Loucy (cell line): ENCODE data around the gene SYDE2.

Experiments
- H2AFZ ChIP-seq: fragments of 200-600 bp; sonication (generic); 2 replicates; pipeline ENCODE4 v1.6.0; 2016; ENCODE audit warnings: antibody characterized with exemption, mild to moderate bottlenecking, low read length, moderate library complexity
- H3F3A ChIP-seq: fragments of 200-600 bp; 2 replicates; pipeline ENCODE4 v1.6.0; 2016; ENCODE audit warnings: antibody characterized with exemption, low read depth, mild to moderate bottlenecking
- H3K27me3 ChIP-seq: fragments of 200-600 bp; sonication (generic); 2 replicates; pipeline ENCODE4 v1.6.1; 2014; ENCODE audit warnings: low read length, mild to moderate bottlenecking; ENCODE audit not compliant: insufficient read depth, poor library complexity, severe bottlenecking
- H3K36me3 ChIP-seq: fragments of 200-600 bp; sonication (generic); 2 replicates; pipeline ENCODE4 v1.6.1; 2016; ENCODE audit warnings: low read length; ENCODE audit not compliant: insufficient read depth
- H3K4me1 ChIP-seq: fragments of 200-600 bp; sonication (generic); 2 replicates; pipeline ENCODE4 v1.5.1; 2014; ENCODE audit warnings: low read length, mild to moderate bottlenecking; ENCODE audit not compliant: insufficient read depth, poor library complexity, severe bottlenecking
- H3K4me2 ChIP-seq: fragments of 200-600 bp; sonication (generic); 2 replicates; pipeline ENCODE4 v1.6.0; 2014; ENCODE audit warnings: antibody characterized with exemption, low read length, low read depth, mild to moderate bottlenecking; ENCODE audit not compliant: poor library complexity, severe bottlenecking
- H3K4me3 ChIP-seq: fragments of 200-600 bp; sonication (generic); 2 replicates; pipeline ENCODE4 v1.5.1; 2014; ENCODE audit warnings: low read length, mild to moderate bottlenecking, mixed read lengths; ENCODE audit not compliant: poor library complexity, severe bottlenecking
- H3K79me2 ChIP-seq: fragments of 200-600 bp; sonication (generic); 2 replicates; pipeline ENCODE4 v1.6.1; 2014; ENCODE audit warnings: low read length; ENCODE audit not compliant: insufficient read depth
- H3K9ac ChIP-seq: fragments of 200-600 bp; sonication (generic); 2 replicates; pipeline ENCODE4 v1.6.0; 2014; ENCODE audit warnings: mild to moderate bottlenecking, low read depth, low read length, moderate library complexity; ENCODE audit not compliant: poor library complexity, severe bottlenecking
- H3K9me2 ChIP-seq: fragments of 200-600 bp; sonication (generic); replicated peaks from 2 replicates; pipeline ENCODE4 v1.6.1; 2016; ENCODE audit warnings: low read depth, low read length, mixed read lengths
- H3K9me3 ChIP-seq: fragments of 200-600 bp; sonication (generic); 2 replicates; pipeline ENCODE4 v1.6.1; 2014; ENCODE audit warnings: mild to moderate bottlenecking, antibody characterized with exemption, low read length, low read depth; ENCODE audit not compliant: insufficient read depth
- H4K20me1 ChIP-seq: fragments of 200-600 bp; sonication (generic); 2 replicates; pipeline ENCODE4 v1.6.0; 2014; ENCODE audit warnings: antibody characterized with exemption, low read length, mild to moderate bottlenecking; ENCODE audit not compliant: insufficient read depth, poor library complexity, severe bottlenecking
- EZH2phosphoT487 ChIP-seq: fragments of 200-600 bp; IDR thresholded peaks from 2 replicates; pipeline ENCODE4 v1.6.1; 2018; ENCODE audit warnings: antibody characterized with exemption, mild to moderate bottlenecking, moderate library complexity, borderline replicate concordance
- TF ChIP-seq, protein P1 (sequence below): fragments of 200-600 bp; sonication (generic); conservative IDR thresholded peaks from 2 replicates; pipeline ENCODE4 v1.5.1; 2014; ENCODE audit warnings: mild to moderate bottlenecking, antibody characterized with exemption, low read length

Gene SYDE2

DNA sequence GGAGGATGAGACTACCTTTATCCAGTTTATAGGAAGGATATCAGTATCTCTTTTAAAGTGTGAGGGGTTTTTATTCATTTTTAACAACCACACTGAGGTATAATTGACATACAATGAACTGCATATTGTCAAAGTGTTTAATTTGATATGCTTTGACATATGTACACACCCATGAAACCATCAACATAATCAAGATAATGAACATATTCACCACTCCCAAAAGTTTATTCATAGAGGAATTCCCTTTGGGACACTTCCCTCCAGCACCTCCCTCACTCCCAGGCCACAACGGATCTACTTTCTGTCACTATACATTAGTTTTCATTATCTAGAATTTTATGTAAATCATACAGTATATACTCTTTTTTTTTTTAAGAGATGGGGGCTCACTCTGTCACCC lies 89.1 kb downstream of the SYDE2 start:
- H3K9me3 ChIP-seq = no peaks in the 10 kb centered on the region
- H3F3A ChIP-seq = no peaks in the 10 kb centered on the region
- no peaks in the 10 kb centered on the region for H4K20me1 ChIP-seq
- no peak overlapping the region for H2AFZ ChIP-seq
- H3K36me3 ChIP-seq = no peaks in the 10 kb centered on the region
- H3K27me3 ChIP-seq = no peaks in the 10 kb centered on the region
- no peaks in the 10 kb centered on the region for H3K79me2 ChIP-seq
- no peak overlapping the region for H3K9ac ChIP-seq
- TF ChIP-seq EZH2phosphoT487 = no peak
- TF ChIP-seq, protein P1, sequence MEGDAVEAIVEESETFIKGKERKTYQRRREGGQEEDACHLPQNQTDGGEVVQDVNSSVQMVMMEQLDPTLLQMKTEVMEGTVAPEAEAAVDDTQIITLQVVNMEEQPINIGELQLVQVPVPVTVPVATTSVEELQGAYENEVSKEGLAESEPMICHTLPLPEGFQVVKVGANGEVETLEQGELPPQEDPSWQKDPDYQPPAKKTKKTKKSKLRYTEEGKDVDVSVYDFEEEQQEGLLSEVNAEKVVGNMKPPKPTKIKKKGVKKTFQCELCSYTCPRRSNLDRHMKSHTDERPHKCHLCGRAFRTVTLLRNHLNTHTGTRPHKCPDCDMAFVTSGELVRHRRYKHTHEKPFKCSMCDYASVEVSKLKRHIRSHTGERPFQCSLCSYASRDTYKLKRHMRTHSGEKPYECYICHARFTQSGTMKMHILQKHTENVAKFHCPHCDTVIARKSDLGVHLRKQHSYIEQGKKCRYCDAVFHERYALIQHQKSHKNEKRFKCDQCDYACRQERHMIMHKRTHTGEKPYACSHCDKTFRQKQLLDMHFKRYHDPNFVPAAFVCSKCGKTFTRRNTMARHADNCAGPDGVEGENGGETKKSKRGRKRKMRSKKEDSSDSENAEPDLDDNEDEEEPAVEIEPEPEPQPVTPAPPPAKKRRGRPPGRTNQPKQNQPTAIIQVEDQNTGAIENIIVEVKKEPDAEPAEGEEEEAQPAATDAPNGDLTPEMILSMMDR = no peak
- H3K4me3 ChIP-seq = no peak overlapping the region
- peaks cover 10% of the 10 kb centered on the region for H3K4me1 ChIP-seq
- H3K4me2 ChIP-seq = no peak overlapping the region
- H3K9me2 ChIP-seq = no peaks in the 10 kb centered on the region

DNA sequence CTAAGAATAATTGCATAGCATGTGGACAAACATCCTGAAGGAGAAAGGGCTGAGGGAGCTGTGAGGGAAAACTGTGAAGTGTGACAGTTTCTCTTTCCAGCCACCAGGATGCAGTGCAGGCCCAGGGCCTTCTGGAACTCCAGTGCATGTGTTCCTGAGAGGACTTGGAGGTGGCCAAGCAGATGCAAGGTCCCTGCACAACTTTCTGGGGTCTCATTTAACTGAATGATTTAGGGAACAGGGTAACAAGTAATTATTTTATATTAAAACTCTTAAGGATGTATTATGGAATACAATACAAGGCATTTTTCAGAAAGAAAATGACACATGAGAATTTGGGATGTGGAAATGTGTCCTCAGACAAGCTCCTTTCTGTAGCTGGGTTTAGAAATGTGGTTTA lies 91.3 kb downstream of the SYDE2 start:
- no peaks in the 10 kb centered on the region for H3K79me2 ChIP-seq
- no peaks in the 10 kb centered on the region for H3K9me3 ChIP-seq
- no peak overlapping the region for H3K4me2 ChIP-seq
- no peak for TF ChIP-seq EZH2phosphoT487
- TF ChIP-seq, protein P1 = peak; percentile 67
- H3K27me3 ChIP-seq = no peaks in the 10 kb centered on the region
- H3K4me1 ChIP-seq = no peaks in the 10 kb centered on the region
- H4K20me1 ChIP-seq = no peaks in the 10 kb centered on the region
- H3F3A ChIP-seq = no peaks in the 10 kb centered on the region
- H3K36me3 ChIP-seq = no peaks in the 10 kb centered on the region
- no peak overlapping the region for H3K4me3 ChIP-seq
- no peak overlapping the region; the same call in 1 of the 2 replicates for H2AFZ ChIP-seq
- H3K9ac ChIP-seq = no peak overlapping the region
- no peaks in the 10 kb centered on the region for H3K9me2 ChIP-seq
